ENCODE results near the gene BANP. TPM values are rescaled to one million over a fixed set of nuclear protein-coding genes. Genes with fewer than 3 reads are reported as not detected.
A peak's percentile ranks its signal among the peaks of the same experiment; 100 is the strongest.
"Not testable (repeated sequence)": the region's sequence is repeated elsewhere in the genome, so short reads cannot be mapped to it uniquely, and the experiment has no call there.

BANP gene
- total RNA-seq, 1 experiment from 2014 or later = 49.6 TPM

GRCh38 chr16:88098731-88099562, 147.7 kb downstream of the BANP start:
- H3K4me1 Mint-ChIP-seq (ENCODE audit: low read depth, unreplicated experiment); CTCF ChIA-PET; BruUV-seq (replicated peaks); DNase-seq; H3K4me3 Mint-ChIP-seq (ENCODE audit: low read depth, unreplicated experiment); intact Hi-C loops (cut with micrococcal nuclease; ENCODE audit: unreplicated experiment); H3K27ac Mint-ChIP-seq (ENCODE audit: unreplicated experiment); H3K36me3 Mint-ChIP-seq (ENCODE audit: insufficient read depth, unreplicated experiment); H3K9me3 Mint-ChIP-seq (ENCODE audit: low read depth, unreplicated experiment): not testable (repeated sequence)
- peak; percentile 28 for TF ChIP-seq CTCF (IDR thresholded peaks at IDR 0.05; ENCODE audit: unreplicated experiment)
- H3K27me3 Mint-ChIP-seq (ENCODE audit: unreplicated experiment) = peaks cover 65% of the 10 kb centered on the region

GRCh38 chr16:88099563-88099890, 148.3 kb downstream of the BANP start:
- H3K4me3 Mint-ChIP-seq (ENCODE audit: low read depth, unreplicated experiment) = no peak overlapping the region
- no TSS peak for BruUV-seq (replicated peaks)
- H3K27me3 Mint-ChIP-seq (ENCODE audit: unreplicated experiment) = peaks cover 70% of the 10 kb centered on the region
- H3K4me1 Mint-ChIP-seq (ENCODE audit: low read depth, unreplicated experiment) = no peaks in the 10 kb centered on the region
- TF ChIP-seq CTCF (IDR thresholded peaks at IDR 0.05; ENCODE audit: unreplicated experiment) = no peak
- H3K9me3 Mint-ChIP-seq (ENCODE audit: low read depth, unreplicated experiment) = peaks cover 2% of the 10 kb centered on the region
- H3K36me3 Mint-ChIP-seq (ENCODE audit: insufficient read depth, unreplicated experiment) = no peaks in the 10 kb centered on the region
- CTCF ChIA-PET = no interaction called here
- H3K27ac Mint-ChIP-seq (ENCODE audit: unreplicated experiment) = no peak overlapping the region
- intact Hi-C loops (cut with micrococcal nuclease; ENCODE audit: unreplicated experiment) = no loop called here
- DNase-seq = no peak

GRCh38 chr16:88099956-88100355, 148.7 kb downstream of the BANP start:
- BruUV-seq (replicated peaks); H3K4me1 Mint-ChIP-seq (ENCODE audit: low read depth, unreplicated experiment); H3K4me3 Mint-ChIP-seq (ENCODE audit: low read depth, unreplicated experiment); H3K9me3 Mint-ChIP-seq (ENCODE audit: low read depth, unreplicated experiment); DNase-seq; H3K27ac Mint-ChIP-seq (ENCODE audit: unreplicated experiment); H3K36me3 Mint-ChIP-seq (ENCODE audit: insufficient read depth, unreplicated experiment); intact Hi-C loops (cut with micrococcal nuclease; ENCODE audit: unreplicated experiment); CTCF ChIA-PET: not testable (repeated sequence)
- peaks cover 75% of the 10 kb centered on the region for H3K27me3 Mint-ChIP-seq (ENCODE audit: unreplicated experiment)

GRCh38 chr16:88100801-88101622, 149.8 kb downstream of the BANP start:
- DNase-seq; H3K4me3 Mint-ChIP-seq (ENCODE audit: low read depth, unreplicated experiment); BruUV-seq (replicated peaks); H3K4me1 Mint-ChIP-seq (ENCODE audit: low read depth, unreplicated experiment); H3K9me3 Mint-ChIP-seq (ENCODE audit: low read depth, unreplicated experiment); H3K27ac Mint-ChIP-seq (ENCODE audit: unreplicated experiment); H3K36me3 Mint-ChIP-seq (ENCODE audit: insufficient read depth, unreplicated experiment); intact Hi-C loops (cut with micrococcal nuclease; ENCODE audit: unreplicated experiment): not testable (repeated sequence)
- H3K27me3 Mint-ChIP-seq (ENCODE audit: unreplicated experiment) = peaks cover 78% of the 10 kb centered on the region
- CTCF ChIA-PET = interaction anchor here (0.7 kb wide), 1 partner anchor 249 kb away, joined by 4 read pairs; no protein-coding TSS in a partner anchor

- H3K36me3 Mint-ChIP-seq (ENCODE audit: insufficient read depth, unreplicated experiment); BruUV-seq (replicated peaks): not testable (repeated sequence)
These were observed 150.4 kb downstream of the BANP start for GRCh38 chr16:88101623-88102105.

More at GRCh38 chr16:88101623-88102105, 150.4 kb downstream of the BANP start:
- H3K9me3 Mint-ChIP-seq (ENCODE audit: low read depth, unreplicated experiment); DNase-seq; H3K4me3 Mint-ChIP-seq (ENCODE audit: low read depth, unreplicated experiment); H3K4me1 Mint-ChIP-seq (ENCODE audit: low read depth, unreplicated experiment); intact Hi-C loops (cut with micrococcal nuclease; ENCODE audit: unreplicated experiment); H3K27ac Mint-ChIP-seq (ENCODE audit: unreplicated experiment): not testable (repeated sequence)
- CTCF ChIA-PET = interaction anchor here (0.7 kb wide), 1 partner anchor 250 kb away, joined by 4 read pairs; no protein-coding TSS in a partner anchor
- H3K27me3 Mint-ChIP-seq (ENCODE audit: unreplicated experiment) = peaks cover 80% of the 10 kb centered on the region

Measured in Calu3 (cell line).